Suprapubic skin (tissue), 4 donors: ENCODE measurements around the gene TMEM244.

Experiments used
- CTCF ChIP-seq, 2 donors: fragments of 200-600 bp in 1 of 2; fragments of 450-650 bp in 1 of 2; sonication (generic) in 1 of 2; IDR thresholded peaks; one replicate each; pipeline ENCODE4 v1.5.1; 2016 to 2019; ENCODE audit warnings: antibody characterized with exemption in 2 of 2, mild to moderate bottlenecking in 1 of 2, moderate library complexity in 1 of 2
- EP300 ChIP-seq: sonication (generic); formaldehyde crosslinking; IDR thresholded peaks from one replicate; pipeline ENCODE4 v1.6.1; 2017; ENCODE audit warnings: antibody characterized with exemption
- POLR2A ChIP-seq, 2 donors: fragments of 450-650 bp; IDR thresholded peaks; one replicate each; pipeline ENCODE4 v1.6.1; 2017; ENCODE audit warnings: antibody characterized with exemption in 2 of 2, mild to moderate bottlenecking in 2 of 2, moderate library complexity in 2 of 2
- POLR2AphosphoS5 ChIP-seq, 3 donors: sonication (generic); formaldehyde crosslinking; IDR thresholded peaks; one replicate each; pipeline ENCODE4 v1.6.1; 2017; ENCODE audit warnings: antibody characterized with exemption in 3 of 3

- TF ChIP-seq CTCF (IDR thresholded peaks at IDR 0.05) (no peak), POLR2A (IDR thresholded peaks at IDR 0.05) (no peak), EP300 (no peak), POLR2AphosphoS5 (IDR thresholded peaks at IDR 0.05) (no peak)
Observed at GRCh38 chr6:129908356-129908755, 47.2 kb upstream of the TMEM244 start.
